DND-41 (cell line): ENCODE data around the gene THBS3.
"Not testable (repeated sequence)": the region's sequence is repeated elsewhere in the genome, so short reads cannot be mapped to it uniquely, and the experiment has no call there.

Source experiments
- ATAC-seq: fragments of 200-7000 bp; cut with Tn5 transposase; 3 replicates; pipeline ENCODE4 v1.9.1; 2021; ENCODE audit warnings: low read depth; ENCODE audit not compliant: insufficient read depth
- DNase-seq: peaks from one replicate; pipeline ENCODE4 v3.0.0-alpha.2; 2020
- H2AFZ ChIP-seq: 2 replicates; pipeline ENCODE4 v1.6.0; 2012; ENCODE audit warnings: low read depth, low read length
- H3K27ac ChIP-seq: 2 replicates; pipeline ENCODE4 v1.5.1; 2012; ENCODE audit warnings: low read length, inconsistent platforms
- H3K27me3 ChIP-seq: fragments of 200-600 bp; sonication (generic); 2 replicates; pipeline ENCODE4 v1.6.0; 2012; ENCODE audit warnings: low read length, mild to moderate bottlenecking, inconsistent platforms; ENCODE audit not compliant: insufficient read depth, poor library complexity
- H3K36me3 ChIP-seq: 2 replicates; pipeline ENCODE4 v1.5.1; 2012; ENCODE audit warnings: low read length, inconsistent platforms; ENCODE audit not compliant: insufficient read depth
- H3K4me1 ChIP-seq: 2 replicates; pipeline ENCODE4 v1.5.1; 2012; ENCODE audit warnings: mild to moderate bottlenecking, low read length; ENCODE audit not compliant: insufficient read depth
- H3K4me2 ChIP-seq: 2 replicates; pipeline ENCODE4 v1.6.0; 2012; ENCODE audit warnings: mild to moderate bottlenecking, moderate library complexity, low read length, inconsistent platforms; ENCODE audit not compliant: insufficient read depth
- H3K4me3 ChIP-seq, 2 experiments: fragments of 200-600 bp in 1 of 2; shearing (Covaris generic) in 1 of 2; 2 replicates each; pipeline ENCODE4 v1.5.1; 2012 to 2016; ENCODE audit warnings: inconsistent platforms in 2 of 2, low read length in 2 of 2, mild to moderate bottlenecking in 2 of 2, low read depth in 1 of 2, moderate library complexity in 1 of 2
- H3K79me2 ChIP-seq: 2 replicates; pipeline ENCODE4 v1.6.0; 2012; ENCODE audit warnings: low read length, inconsistent platforms; ENCODE audit not compliant: insufficient read depth
- H3K9ac ChIP-seq: 2 replicates; pipeline ENCODE4 v1.6.0; 2012; ENCODE audit warnings: low read depth, mild to moderate bottlenecking, inconsistent platforms, low read length, moderate library complexity
- H3K9me3 ChIP-seq: 2 replicates; pipeline ENCODE4 v1.5.1; 2012; ENCODE audit warnings: low read length, moderate library complexity, mild to moderate bottlenecking, inconsistent platforms; ENCODE audit not compliant: insufficient read depth, severe bottlenecking
- H4K20me1 ChIP-seq: 2 replicates; pipeline ENCODE4 v1.6.0; 2012; ENCODE audit warnings: low read length; ENCODE audit not compliant: insufficient read depth
- CTCF ChIP-seq: IDR thresholded peaks from 2 replicates; pipeline ENCODE4 v1.5.1; 2012; ENCODE audit warnings: borderline replicate concordance, low read length, moderate library complexity, mild to moderate bottlenecking; ENCODE audit not compliant: poor library complexity, severe bottlenecking; ENCODE audit errors: extremely low read depth
- EZH2 ChIP-seq: IDR thresholded peaks from 3 replicates; pipeline ENCODE4 v1.6.1; 2012; ENCODE audit warnings: borderline replicate concordance, low read depth, mild to moderate bottlenecking, moderate library complexity, low read length, inconsistent platforms; ENCODE audit not compliant: severe bottlenecking

THBS3 gene

GRCh38 chr1:155236451-155236850 is 28.8 kb upstream of the THBS3 start:
- Histone ChIP-seq H3K36me3 (peaks cover 33% of the 10 kb centered on the region), H2AFZ (no peak overlapping the region), H3K9ac (no peak overlapping the region), H3K4me2 (no peak overlapping the region), H3K4me1 (peaks cover 18% of the 10 kb centered on the region), H4K20me1 (no peaks in the 10 kb centered on the region), H3K27me3 (no peaks in the 10 kb centered on the region), H3K4me3 (no peak overlapping the region), H3K9me3 (no peaks in the 10 kb centered on the region), H3K79me2 (peaks cover 13% of the 10 kb centered on the region; the same call in 1 of the 2 replicates), H3K27ac (no peak overlapping the region)
- TF ChIP-seq CTCF (no peak), EZH2 (no peak)
- ATAC-seq (no peak), DNase-seq (no peak)

GRCh38 chr1:155235375-155235774 is 27.7 kb upstream of the THBS3 start:
- H3K79me2 ChIP-seq, H3K27ac ChIP-seq, H3K4me1 ChIP-seq, H2AFZ ChIP-seq, H4K20me1 ChIP-seq, DNase-seq, ATAC-seq, H3K27me3 ChIP-seq, H3K4me2 ChIP-seq, H3K4me3 ChIP-seq, H3K9me3 ChIP-seq, H3K9ac ChIP-seq: not testable (repeated sequence)
- H3K36me3 ChIP-seq: peaks cover 33% of the 10 kb centered on the region

GRCh38 chr1:155233502-155233901 is 25.8 kb upstream of the THBS3 start:
- H3K27me3 ChIP-seq, H3K4me1 ChIP-seq, H3K9me3 ChIP-seq, H3K27ac ChIP-seq, H4K20me1 ChIP-seq, H3K4me2 ChIP-seq, H3K9ac ChIP-seq, H3K4me3 ChIP-seq, DNase-seq, H3K79me2 ChIP-seq, H2AFZ ChIP-seq: not testable (repeated sequence)
- peaks cover 28% of the 10 kb centered on the region for H3K36me3 ChIP-seq
- ATAC-seq: 0 out of 3 replicates have a peak, but pooled peaks have one; percentile 18

GRCh38 chr1:155232001-155232978 is 24.6 kb upstream of the THBS3 start:
- H3K9me3 ChIP-seq, H2AFZ ChIP-seq, DNase-seq, H3K27ac ChIP-seq, ATAC-seq, H3K9ac ChIP-seq, H4K20me1 ChIP-seq, H3K4me3 ChIP-seq, H3K4me2 ChIP-seq, H3K27me3 ChIP-seq, H3K79me2 ChIP-seq: not testable (repeated sequence)
- Histone ChIP-seq H3K4me1 (peaks cover 12% of the 10 kb centered on the region), H3K36me3 (peaks cover 21% of the 10 kb centered on the region)

GRCh38 chr1:155231302-155231701 is 23.6 kb upstream of the THBS3 start:
- not testable (repeated sequence) for ATAC-seq

More at GRCh38 chr1:155231302-155231701, 23.6 kb upstream of the THBS3 start:
- not testable (repeated sequence) for H4K20me1 ChIP-seq, H3K9ac ChIP-seq, DNase-seq, H2AFZ ChIP-seq, H3K4me2 ChIP-seq, H3K4me3 ChIP-seq, H3K27ac ChIP-seq, H3K27me3 ChIP-seq, H3K9me3 ChIP-seq
- Histone ChIP-seq H3K36me3 (peaks cover 11% of the 10 kb centered on the region; the same call in 1 of the 2 replicates), H3K4me1 (peaks cover 14% of the 10 kb centered on the region), H3K79me2 (peaks cover 12% of the 10 kb centered on the region)
